HCT116 (cell line): ENCODE measurements around the gene ARHGEF16. TPM values are rescaled to one million over a fixed set of nuclear protein-coding genes. Genes with fewer than 3 reads are reported as not detected.

ENCODE experiments used
- ATAC-seq: fragments of 200-7000 bp; cut with Tn5 transposase; 2 replicates; pipeline ENCODE4 v1.9.1; 2020; ENCODE audit warnings: mild to moderate bottlenecking, moderate library complexity
- BruUV-seq: library from RNA; stranded (reverse); fragments of 400-500 nt; replicated peaks from 2 replicates; lab custom pipeline; 2021; lab: Mats Ljungman, UMichigan
- CTCF ChIA-PET: fragments of 300-600 bp; sonication (Branson Sonifier 250); formaldehyde crosslinking; loops from one replicate; lab custom pipeline; 2021; ENCODE audit warnings: antibody characterized with exemption; lab: Charles Lee
- POLR2A ChIA-PET: fragments of 300-600, 350-600 bp; sonication (Branson Sonifier 250); formaldehyde crosslinking; loops from one replicate; lab custom pipeline; 2021; ENCODE audit warnings: antibody characterized with exemption; lab: Charles Lee
- RAD21 ChIA-PET, 2 experiments: fragments of 300-600 bp; sonication (Branson Sonifier 250); formaldehyde crosslinking; loops; one replicate each; lab custom pipeline; 2023; ENCODE audit warnings: low total read pairs in 2 of 2; ENCODE audit not compliant: uncharacterized antibody in 2 of 2, unreplicated experiment in 2 of 2, low non-redundant PET in 1 of 2; lab: Charles Lee
- DNase-seq: peaks from one replicate; pipeline ENCODE4 v3.0.0-alpha.2; 2010; ENCODE audit warnings: low read depth, low spot score
- H2AFZ ChIP-seq: fragments of 200-600 bp; shearing (Covaris generic), sonication (generic); 2 replicates; pipeline ENCODE4 v1.6.1; 2017; ENCODE audit warnings: low read depth, mixed run types, mixed read lengths, antibody characterized with exemption, low read length; ENCODE audit not compliant: poor library complexity, severe bottlenecking
- H3K27ac ChIP-seq: 2 replicates; pipeline ENCODE4 v1.5.1; 2012; ENCODE audit warnings: low read depth, low read length
- H3K27me3 ChIP-seq: fragments of 200-600 bp; sonication (generic); 2 replicates; pipeline ENCODE4 v1.6.1; 2016; ENCODE audit warnings: mixed run types, low read length, mixed read lengths; ENCODE audit not compliant: insufficient read depth
- H3K36me3 ChIP-seq, 2 experiments: fragments of 200-500 bp in 1 of 2; fragments of 200-600 bp in 1 of 2; sonication (Bioruptor generic) in 1 of 2; sonication (generic) in 1 of 2; 2 replicates each; pipeline versions ENCODE4 v1.5.1 to v1.6.1; 2014 to 2016; ENCODE audit warnings: low read length in 2 of 2, inconsistent platforms in 1 of 2, mixed read lengths in 1 of 2, mixed run types in 1 of 2; ENCODE audit not compliant: insufficient read depth in 2 of 2, control insufficient read depth in 1 of 2
- H3K4me1 ChIP-seq, 2 experiments: fragments of 200-600 bp in 1 of 2; sonication (generic) in 1 of 2; 2 replicates each; pipeline versions ENCODE4 v1.5.1 to v1.6.1; 2012 to 2017; ENCODE audit warnings: low read length in 2 of 2, inconsistent platforms in 1 of 2, mild to moderate bottlenecking in 1 of 2, mixed read lengths in 1 of 2, mixed run types in 1 of 2, moderate library complexity in 1 of 2; ENCODE audit not compliant: insufficient read depth in 2 of 2, control insufficient read depth in 1 of 2
- H3K4me2 ChIP-seq: fragments of 200-600 bp; sonication (generic); 2 replicates; pipeline ENCODE4 v1.6.1; 2017; ENCODE audit warnings: mixed run types, low read length, mixed read lengths
- H3K4me3 ChIP-seq, 2 experiments: fragments of 200-600 bp in 1 of 2; sonication (generic) in 1 of 2; replicated peaks in 1 of 2; 2 replicates each; pipeline ENCODE4 v1.5.1; 2011 to 2016; ENCODE audit warnings: low read length in 2 of 2, control low read depth in 1 of 2, low read depth in 1 of 2, mild to moderate bottlenecking in 1 of 2, mixed read lengths in 1 of 2, mixed run types in 1 of 2
- H3K79me2 ChIP-seq: fragments of 200-600 bp; sonication (generic); 2 replicates; pipeline ENCODE4 v1.6.1; 2017; ENCODE audit warnings: mild to moderate bottlenecking, mixed run types, low read length, moderate library complexity, mixed read lengths; ENCODE audit not compliant: insufficient read depth
- H3K9ac ChIP-seq: fragments of 200-600 bp; sonication (generic); 2 replicates; pipeline ENCODE4 v1.6.1; 2016; ENCODE audit warnings: low read length, mixed read lengths
- H3K9me2 ChIP-seq: fragments of 200-600 bp; sonication (generic), shearing (Covaris generic); 2 replicates; pipeline ENCODE4 v1.6.1; 2017; ENCODE audit warnings: mixed run types, mild to moderate bottlenecking, moderate library complexity; ENCODE audit not compliant: insufficient read depth
- H3K9me3 ChIP-seq, 2 experiments: fragments of 200-500 bp in 1 of 2; fragments of 200-600 bp in 1 of 2; sonication (Bioruptor generic) in 1 of 2; sonication (generic) in 1 of 2; 2 replicates each; pipeline ENCODE4 v1.6.1; 2014 to 2017; ENCODE audit warnings: low read length in 2 of 2, mixed read lengths in 2 of 2, inconsistent platforms in 1 of 2, low read depth in 1 of 2, mild to moderate bottlenecking in 1 of 2, mixed run types in 1 of 2, moderate library complexity in 1 of 2; ENCODE audit not compliant: control insufficient read depth in 1 of 2, insufficient read depth in 1 of 2
- H4K20me1 ChIP-seq: fragments of 200-600 bp; sonication (generic), shearing (Covaris generic); 2 replicates; pipeline ENCODE4 v1.6.1; 2017; ENCODE audit warnings: mixed run types, mild to moderate bottlenecking, moderate library complexity; ENCODE audit not compliant: insufficient read depth
- ATF3 ChIP-seq: IDR thresholded peaks from 2 replicates; pipeline ENCODE4 v1.6.1; 2012
- CBX3 ChIP-seq: IDR thresholded peaks from 2 replicates; pipeline ENCODE4 v1.6.1; 2012; ENCODE audit warnings: low read depth
- CEBPB ChIP-seq: IDR thresholded peaks from 2 replicates; pipeline ENCODE4 v1.6.1; 2012; ENCODE audit warnings: low read depth
- CTCF ChIP-seq, 3 experiments: fragments of 200-600 bp in 1 of 3; sonication (generic) in 1 of 3; IDR thresholded peaks in 2 of 3; conservative IDR thresholded peaks in 1 of 3; 2 replicates each; pipeline ENCODE4 v1.5.1; 2012 to 2017; ENCODE audit warnings: low read depth in 2 of 3, low read length in 2 of 3, antibody characterized with exemption in 1 of 3, borderline replicate concordance in 1 of 3, control low read depth in 1 of 3, mild to moderate bottlenecking in 1 of 3, mixed read lengths in 1 of 3, mixed run types in 1 of 3, moderate library complexity in 1 of 3; ENCODE audit not compliant: insufficient read depth in 1 of 3
- EGR1 ChIP-seq: IDR thresholded peaks from 2 replicates; pipeline ENCODE4 v1.6.1; 2012; ENCODE audit warnings: low read depth
- EZH2 ChIP-seq: fragments of 200-600 bp; sonication (generic); IDR thresholded peaks from 2 replicates; pipeline ENCODE4 v1.6.1; 2017; ENCODE audit warnings: antibody characterized with exemption, mixed run types
- FOSL1 ChIP-seq: IDR thresholded peaks from 2 replicates; pipeline ENCODE4 v1.6.1; 2012; ENCODE audit warnings: low read depth
- MAX ChIP-seq: IDR thresholded peaks from 2 replicates; pipeline ENCODE4 v1.6.1; 2012
- POLR2A ChIP-seq: IDR thresholded peaks from 2 replicates; pipeline ENCODE4 v1.7.0; 2011; ENCODE audit warnings: borderline replicate concordance; ENCODE audit not compliant: insufficient read depth, insufficient read length; ENCODE audit errors: extremely low read depth
- POLR2AphosphoS5 ChIP-seq: IDR thresholded peaks from 2 replicates; pipeline ENCODE4 v1.6.1; 2011; ENCODE audit warnings: mild to moderate bottlenecking, low read depth, low read length, moderate library complexity
- SIN3A ChIP-seq: IDR thresholded peaks from 2 replicates; pipeline ENCODE4 v1.6.1; 2012; ENCODE audit warnings: low read depth
- SP1 ChIP-seq: IDR thresholded peaks from 2 replicates; pipeline ENCODE4 v1.6.1; 2012; ENCODE audit warnings: low read depth
- SRF ChIP-seq: IDR thresholded peaks from 2 replicates; pipeline ENCODE4 v1.6.1; 2012; ENCODE audit warnings: low read depth
- TCF7L2 ChIP-seq: IDR thresholded peaks from 2 replicates; pipeline ENCODE4 v1.7.0; 2011; ENCODE audit warnings: borderline replicate concordance, inconsistent platforms; ENCODE audit not compliant: insufficient read depth, insufficient read length; ENCODE audit errors: extremely low read depth
- YY1 ChIP-seq: IDR thresholded peaks from 2 replicates; pipeline ENCODE4 v1.6.1; 2011; ENCODE audit warnings: low read length, low read depth, moderate library complexity, mild to moderate bottlenecking; ENCODE audit not compliant: insufficient replicate concordance; ENCODE audit errors: extremely low read depth
- ZBTB33 ChIP-seq: IDR thresholded peaks from 2 replicates; pipeline ENCODE4 v1.6.1; 2011; ENCODE audit warnings: mild to moderate bottlenecking, low read length, moderate library complexity; ENCODE audit not compliant: insufficient replicate concordance; ENCODE audit errors: extremely low read depth
- ZFX ChIP-seq: fragments of 450-650 bp; IDR thresholded peaks from 2 replicates; pipeline ENCODE4 v1.6.1; 2017
- ZNF274 ChIP-seq: fragments of 200-500 bp; sonication (Bioruptor generic); IDR thresholded peaks from 2 replicates; pipeline ENCODE4 v1.6.1; 2014; ENCODE audit warnings: mild to moderate bottlenecking, low read depth, low read length, inconsistent platforms
- intact Hi-C: fragments of 100-400 bp; cut with micrococcal nuclease; formaldehyde crosslinking; loops from 2 replicates; pipeline ENCODE4 v1.10.0; 2022
- total RNA-seq: library from RNA; stranded (reverse); gene quantifications from one replicate; pipeline ENCODE4 v1.2.1, GENCODE V29; 2021; ENCODE audit not compliant: unreplicated experiment

ARHGEF16 gene
- total RNA-seq, 1 experiment from 2014 or later: 37.4 TPM

- TF ChIP-seq FOSL1: no peak
- TF ChIP-seq EZH2: no peak
- TF ChIP-seq SIN3A: no peak
- no peak for TF ChIP-seq MAX
- TF ChIP-seq EGR1: no peak
- TF ChIP-seq ZFX: no peak
Observed at GRCh38 chr1:3521426-3521825, 67.0 kb downstream of the ARHGEF16 start (continued).

- no peak for TF ChIP-seq SP1
- TF ChIP-seq CTCF (IDR thresholded peaks at IDR 0.05 in 2 of 3, conservative IDR thresholded peaks at IDR 0.05 in 1 of 3; ENCODE audit: borderline replicate concordance in 1 of 3, insufficient read depth in 1 of 3, low read depth in 2 of 3, low read length in 2 of 3): no peak
- no peak for TF ChIP-seq ZFX
- TF ChIP-seq FOSL1: no peak
- TF ChIP-seq TCF7L2: no peak
- no peak for TF ChIP-seq EGR1
- no peak for TF ChIP-seq SIN3A
- TF ChIP-seq YY1: no peak
- no peak for TF ChIP-seq CBX3
- TF ChIP-seq MAX: no peak
- no peak for TF ChIP-seq CEBPB
- no peak for TF ChIP-seq SRF
- no peak for TF ChIP-seq POLR2AphosphoS5
- TF ChIP-seq ZNF274: no peak
- no peak for TF ChIP-seq POLR2A
- no peak for TF ChIP-seq ATF3
- TF ChIP-seq ZBTB33: no peak
- Histone ChIP-seq H3K9me2 (no peaks in the 10 kb centered on the region), H3K4me1 (no peaks in the 10 kb centered on the region), H4K20me1 (no peaks in the 10 kb centered on the region), H3K9me3 (no peaks in the 10 kb centered on the region), H3K27ac (no peak overlapping the region), H3K4me2 (no peak overlapping the region), H2AFZ (no peak overlapping the region), H3K9ac (no peak overlapping the region), H3K27me3 (no peaks in the 10 kb centered on the region), H3K79me2 (no peaks in the 10 kb centered on the region), H3K36me3 (no peaks in the 10 kb centered on the region), H3K4me3 (no peak overlapping the region)
- BruUV-seq: no TSS peak
- ChIA-PET POLR2A (no interaction called here), CTCF (no interaction called here), RAD21 (no interaction called here)
- intact Hi-C loops: no loop called here
- no peak for DNase-seq
- no peak for ATAC-seq
Observed at GRCh38 chr1:3522112-3522511, 67.6 kb downstream of the ARHGEF16 start.
